ENCODE data around the gene KAZALD1.

Gene KAZALD1

GRCh38 chr10:101041252-101041761 is 20.5 kb upstream of the KAZALD1 start:
- DNase-seq (ENCODE audit: low read depth) = peak; percentile 89
- no peak overlapping the region for H3K4me3 ChIP-seq (ENCODE audit: control insufficient read depth, low read depth, low read length)
- TF ChIP-seq, protein P1, sequence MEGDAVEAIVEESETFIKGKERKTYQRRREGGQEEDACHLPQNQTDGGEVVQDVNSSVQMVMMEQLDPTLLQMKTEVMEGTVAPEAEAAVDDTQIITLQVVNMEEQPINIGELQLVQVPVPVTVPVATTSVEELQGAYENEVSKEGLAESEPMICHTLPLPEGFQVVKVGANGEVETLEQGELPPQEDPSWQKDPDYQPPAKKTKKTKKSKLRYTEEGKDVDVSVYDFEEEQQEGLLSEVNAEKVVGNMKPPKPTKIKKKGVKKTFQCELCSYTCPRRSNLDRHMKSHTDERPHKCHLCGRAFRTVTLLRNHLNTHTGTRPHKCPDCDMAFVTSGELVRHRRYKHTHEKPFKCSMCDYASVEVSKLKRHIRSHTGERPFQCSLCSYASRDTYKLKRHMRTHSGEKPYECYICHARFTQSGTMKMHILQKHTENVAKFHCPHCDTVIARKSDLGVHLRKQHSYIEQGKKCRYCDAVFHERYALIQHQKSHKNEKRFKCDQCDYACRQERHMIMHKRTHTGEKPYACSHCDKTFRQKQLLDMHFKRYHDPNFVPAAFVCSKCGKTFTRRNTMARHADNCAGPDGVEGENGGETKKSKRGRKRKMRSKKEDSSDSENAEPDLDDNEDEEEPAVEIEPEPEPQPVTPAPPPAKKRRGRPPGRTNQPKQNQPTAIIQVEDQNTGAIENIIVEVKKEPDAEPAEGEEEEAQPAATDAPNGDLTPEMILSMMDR (conservative IDR thresholded peaks at IDR 0.05; ENCODE audit: control insufficient read depth, insufficient read depth, low read depth, low read length) = peak; percentile 93

- peak overlapping the region; percentile 58 for H3K4me3 ChIP-seq (ENCODE audit: control insufficient read depth, low read depth, low read length)
- TF ChIP-seq, protein P1 (conservative IDR thresholded peaks at IDR 0.05; ENCODE audit: control insufficient read depth, insufficient read depth, low read depth, low read length) = no peak
- no peak for DNase-seq (ENCODE audit: low read depth)
Measured at GRCh38 chr10:101042118-101042517, 19.7 kb upstream of the KAZALD1 start.

- H3K4me3 ChIP-seq (ENCODE audit: control insufficient read depth, low read depth, low read length) = peak overlapping the region; percentile 58
- TF ChIP-seq, protein P1 (conservative IDR thresholded peaks at IDR 0.05; ENCODE audit: control insufficient read depth, insufficient read depth, low read depth, low read length) = no peak
- DNase-seq (ENCODE audit: low read depth) = peak; percentile 96
Measured at GRCh38 chr10:101042667-101043362, 19.0 kb upstream of the KAZALD1 start.

DNA sequence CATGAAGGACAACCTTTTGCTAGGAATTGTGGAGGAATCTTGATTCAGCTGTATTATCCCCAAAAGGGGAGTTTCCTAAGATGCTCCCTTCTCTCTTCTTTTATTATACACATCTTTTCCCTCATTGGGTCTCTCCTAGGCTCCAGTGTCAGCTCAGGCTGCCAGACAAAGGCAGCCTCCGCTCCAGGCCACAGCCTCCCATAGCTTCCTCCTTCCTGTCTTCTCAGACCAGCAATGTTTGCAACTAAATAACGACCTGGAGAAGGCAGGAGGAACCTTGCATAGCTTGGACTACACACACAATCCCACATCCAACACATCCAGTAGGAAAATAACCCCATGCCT is 18.5 kb upstream of the KAZALD1 start:
- TF ChIP-seq, protein P1 (conservative IDR thresholded peaks at IDR 0.05; ENCODE audit: control insufficient read depth, insufficient read depth, low read depth, low read length) = no peak
- peak; percentile 15 for DNase-seq (ENCODE audit: low read depth)
- peak overlapping the region; percentile 58 for H3K4me3 ChIP-seq (ENCODE audit: control insufficient read depth, low read depth, low read length)

- no peak overlapping the region for H3K4me3 ChIP-seq (ENCODE audit: control insufficient read depth, low read depth, low read length)
- TF ChIP-seq, protein P1 (conservative IDR thresholded peaks at IDR 0.05; ENCODE audit: control insufficient read depth, insufficient read depth, low read depth, low read length) = no peak
- no peak for DNase-seq (ENCODE audit: low read depth)
Measured at GRCh38 chr10:101044117-101044516, 17.7 kb upstream of the KAZALD1 start.

DNA sequence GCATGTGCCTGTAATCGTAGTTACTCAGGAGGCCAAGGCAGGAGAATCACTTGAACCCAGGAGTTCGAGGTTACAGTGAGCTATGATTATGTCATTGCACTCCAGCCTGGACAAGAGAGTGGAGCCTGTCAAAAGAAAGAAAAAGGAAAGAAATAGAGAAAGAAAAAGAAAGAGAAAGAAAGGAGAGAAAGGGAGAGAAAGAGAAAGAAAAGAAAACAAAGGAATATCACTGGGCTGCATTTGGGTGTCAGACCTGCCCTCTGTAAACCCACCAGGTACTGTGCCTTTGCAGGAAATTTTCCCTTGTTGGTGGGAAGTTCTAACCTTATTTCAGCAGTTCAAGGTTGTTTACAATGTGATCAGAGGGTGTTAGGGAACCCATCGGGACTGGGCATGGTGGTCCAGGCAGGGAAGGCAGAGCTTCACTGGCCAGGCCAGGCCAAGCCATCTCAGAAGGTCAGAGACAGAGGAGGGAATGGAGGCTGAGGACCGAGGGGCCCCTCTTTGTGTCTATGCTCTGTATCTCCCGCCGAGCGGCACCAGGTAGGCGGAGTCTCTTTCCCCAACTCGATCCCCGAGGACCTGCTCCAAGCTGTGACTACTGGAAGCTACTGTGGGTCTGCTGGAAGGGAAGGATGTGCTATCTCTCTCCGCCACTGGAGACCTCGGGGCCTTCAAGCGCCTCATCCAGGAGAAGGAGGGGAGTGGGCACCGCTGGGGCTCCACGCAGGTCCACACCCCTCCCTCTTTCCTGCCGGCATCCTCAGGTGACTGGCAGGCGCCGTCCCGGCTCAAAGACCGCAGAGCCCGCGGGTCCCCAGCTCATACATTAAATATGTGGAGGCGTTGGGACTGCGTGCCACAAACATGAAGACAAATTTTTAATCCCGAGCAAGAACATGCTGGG is 15.2 kb upstream of the KAZALD1 start:
- TF ChIP-seq, protein P1 (conservative IDR thresholded peaks at IDR 0.05; ENCODE audit: control insufficient read depth, insufficient read depth, low read depth, low read length) = no peak
- DNase-seq (ENCODE audit: low read depth) = no peak
- H3K4me3 ChIP-seq (ENCODE audit: control insufficient read depth, low read depth, low read length) = no peak overlapping the region

All from fibroblast of mammary gland (primary cell).